Measurements from ENCODE around the gene SMR3B. TPM values are rescaled to one million over a fixed set of nuclear protein-coding genes. Genes with fewer than 3 reads are reported as not detected.

SMR3B gene
- total RNA-seq (not detected in 2 replicates), polyA plus RNA-seq (not detected in 2 replicates), polyA minus RNA-seq (not detected in 2 replicates)
- not detected for total RNA-seq (2013)

- Histone ChIP-seq H3K27me3 (replicated peaks in 1 of 4; ENCODE audit: control extremely low read depth in 1 of 4, control insufficient read depth in 3 of 4, insufficient read depth in 4 of 4, low read length in 3 of 4) (no peaks in the 10 kb centered on the region), H3K36me3 (replicated peaks in 1 of 2; ENCODE audit: control extremely low read depth in 1 of 2, control insufficient read depth in 1 of 2, extremely low read depth in 1 of 2, insufficient read depth in 2 of 2, low read length in 1 of 2) (no peaks in the 10 kb centered on the region), H3K4me1 (ENCODE audit: control insufficient read depth in 2 of 2, insufficient read depth in 2 of 2, low read length in 2 of 2) (no peaks in the 10 kb centered on the region), H3K4me3 (ENCODE audit: control extremely low read depth in 1 of 5, extremely low read depth in 1 of 5, insufficient read depth in 1 of 5, low read depth in 2 of 5, low read length in 4 of 5) (no peak within 1 kb of the TSS), H4K20me1 (ENCODE audit: control insufficient read depth, insufficient read depth, low read length, poor library complexity, severe bottlenecking) (no peaks in the 10 kb centered on the region), H3K4me2 (replicated peaks; ENCODE audit: low read depth, low read length, poor library complexity, severe bottlenecking) (no peak within 1 kb of the TSS), H3K79me2 (ENCODE audit: control insufficient read depth, insufficient read depth, low read length) (no peaks in the 10 kb centered on the region), H3K9me3 (ENCODE audit: control extremely low read depth in 1 of 3, control insufficient read depth in 2 of 3, insufficient read depth in 1 of 3, low read length in 2 of 3) (no peaks in the 10 kb centered on the region), H3K9ac (ENCODE audit: low read length) (no peak within 1 kb of the TSS), H2AFZ (ENCODE audit: insufficient read depth, low read depth, low read length, poor library complexity, severe bottlenecking) (no peak within 1 kb of the TSS), H3K27ac (ENCODE audit: low read length in 2 of 2) (no peak within 1 kb of the TSS)
- no peak for TF ChIP-seq EZH2 (IDR thresholded peaks at IDR 0.05; ENCODE audit: borderline replicate concordance, insufficient read depth, low read depth, low read length, poor library complexity, severe bottlenecking)
- TF ChIP-seq, protein P1, sequence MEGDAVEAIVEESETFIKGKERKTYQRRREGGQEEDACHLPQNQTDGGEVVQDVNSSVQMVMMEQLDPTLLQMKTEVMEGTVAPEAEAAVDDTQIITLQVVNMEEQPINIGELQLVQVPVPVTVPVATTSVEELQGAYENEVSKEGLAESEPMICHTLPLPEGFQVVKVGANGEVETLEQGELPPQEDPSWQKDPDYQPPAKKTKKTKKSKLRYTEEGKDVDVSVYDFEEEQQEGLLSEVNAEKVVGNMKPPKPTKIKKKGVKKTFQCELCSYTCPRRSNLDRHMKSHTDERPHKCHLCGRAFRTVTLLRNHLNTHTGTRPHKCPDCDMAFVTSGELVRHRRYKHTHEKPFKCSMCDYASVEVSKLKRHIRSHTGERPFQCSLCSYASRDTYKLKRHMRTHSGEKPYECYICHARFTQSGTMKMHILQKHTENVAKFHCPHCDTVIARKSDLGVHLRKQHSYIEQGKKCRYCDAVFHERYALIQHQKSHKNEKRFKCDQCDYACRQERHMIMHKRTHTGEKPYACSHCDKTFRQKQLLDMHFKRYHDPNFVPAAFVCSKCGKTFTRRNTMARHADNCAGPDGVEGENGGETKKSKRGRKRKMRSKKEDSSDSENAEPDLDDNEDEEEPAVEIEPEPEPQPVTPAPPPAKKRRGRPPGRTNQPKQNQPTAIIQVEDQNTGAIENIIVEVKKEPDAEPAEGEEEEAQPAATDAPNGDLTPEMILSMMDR (IDR thresholded peaks at IDR 0.05): no peak
- no peak within 1 kb of the TSS for H3K27ac Mint-ChIP-seq
- ATAC-seq (ENCODE audit: low read depth) (no peak), DNase-seq (no peak)
- POLR2A ChIA-PET: no interaction called here
- no peaks in the 10 kb centered on the region for H3K27me3 Mint-ChIP-seq
- CTCF ChIA-PET: no interaction called here
- WGBS (ENCODE audit: insufficient coverage): 0% methylated on average over 1 of the region's 5 CpGs
- no peaks in the 10 kb centered on the region for H3K9me3 Mint-ChIP-seq (ENCODE audit: insufficient read depth)
- intact Hi-C loops (cut with micrococcal nuclease): no loop called here
- H3K4me3 Mint-ChIP-seq: no peak within 1 kb of the TSS
- no peaks in the 10 kb centered on the region for H3K4me1 Mint-ChIP-seq
These were observed at the start of gene SMR3B for GRCh38 chr4:70382691-70383181. SMR3B (plus strand) TSS chr4:70383131; CDS start chr4:70384511, 1,380 bp downstream.

GRCh38 chr4:70334681-70335080 is 48.2 kb upstream of the SMR3B start, which contains the start of gene CABS1:
CABS1 (plus strand) TSS chr4:70334981; CDS start chr4:70335040, 59 bp downstream.
- H3K9ac ChIP-seq (ENCODE audit: low read length): no peak within 1 kb of the TSS
- H3K9me3 ChIP-seq (ENCODE audit: control extremely low read depth in 1 of 3, control insufficient read depth in 2 of 3, insufficient read depth in 1 of 3, low read length in 2 of 3): no peaks in the 10 kb centered on the region
- Mint-ChIP-seq H3K27ac (no peak within 1 kb of the TSS), H3K9me3 (ENCODE audit: insufficient read depth) (no peaks in the 10 kb centered on the region), H3K27me3 (no peaks in the 10 kb centered on the region), H3K4me3 (no peak within 1 kb of the TSS), H3K4me1 (no peaks in the 10 kb centered on the region)
- no peak for ATAC-seq (ENCODE audit: low read depth)
- WGBS (ENCODE audit: insufficient coverage): 91% methylated on average over 2 of the region's 3 CpGs
- no peak within 1 kb of the TSS for H3K4me2 ChIP-seq (replicated peaks; ENCODE audit: low read depth, low read length, poor library complexity, severe bottlenecking)
- no peak within 1 kb of the TSS for H3K4me3 ChIP-seq (ENCODE audit: control extremely low read depth in 1 of 5, extremely low read depth in 1 of 5, insufficient read depth in 1 of 5, low read depth in 2 of 5, low read length in 4 of 5)
- no peak for DNase-seq
- no peaks in the 10 kb centered on the region for H3K36me3 ChIP-seq (replicated peaks in 1 of 2; ENCODE audit: control extremely low read depth in 1 of 2, control insufficient read depth in 1 of 2, extremely low read depth in 1 of 2, insufficient read depth in 2 of 2, low read length in 1 of 2)
- TF ChIP-seq EZH2 (IDR thresholded peaks at IDR 0.05; ENCODE audit: borderline replicate concordance, insufficient read depth, low read depth, low read length, poor library complexity, severe bottlenecking): no peak
- POLR2A ChIA-PET: no interaction called here
- H3K27me3 ChIP-seq (replicated peaks in 1 of 4; ENCODE audit: control extremely low read depth in 1 of 4, control insufficient read depth in 3 of 4, insufficient read depth in 4 of 4, low read length in 3 of 4): no peaks in the 10 kb centered on the region
- H3K4me1 ChIP-seq (ENCODE audit: control insufficient read depth in 2 of 2, insufficient read depth in 2 of 2, low read length in 2 of 2): no peaks in the 10 kb centered on the region
- intact Hi-C loops (cut with micrococcal nuclease): no loop called here
- H2AFZ ChIP-seq (ENCODE audit: insufficient read depth, low read depth, low read length, poor library complexity, severe bottlenecking): no peak within 1 kb of the TSS
- no peaks in the 10 kb centered on the region for H3K79me2 ChIP-seq (ENCODE audit: control insufficient read depth, insufficient read depth, low read length)
- no peaks in the 10 kb centered on the region for H4K20me1 ChIP-seq (ENCODE audit: control insufficient read depth, insufficient read depth, low read length, poor library complexity, severe bottlenecking)
- no peak within 1 kb of the TSS for H3K27ac ChIP-seq (ENCODE audit: low read length in 2 of 2)
- CTCF ChIA-PET: no interaction called here

Measured in B cell (primary cell).